IMR-90 (cell line): ENCODE data around the gene CNBD2. TPM values are rescaled to one million over a fixed set of nuclear protein-coding genes. Genes with fewer than 3 reads are reported as not detected.

Experiments used
- ATAC-seq: fragments of 200-7000 bp; cut with Tn5 transposase; 2 replicates; pipeline ENCODE4 v1.9.1; 2020; ENCODE audit warnings: low read depth, mild to moderate bottlenecking, moderate library complexity
- BruUV-seq: library from RNA; stranded (reverse); fragments of 400-500 nt; replicated peaks from 2 replicates; lab custom pipeline; 2021; lab: Mats Ljungman, UMichigan
- CTCF ChIA-PET: fragments of 300-600 bp; formaldehyde crosslinking; extraction: SDS; loops from one replicate; lab custom pipeline; 2021; ENCODE audit warnings: antibody characterized with exemption; lab: Yijun Ruan, JAX
- POLR2A ChIA-PET: fragments of 300-600 bp; sonication (Branson Sonifier 250); formaldehyde crosslinking; loops from one replicate; lab custom pipeline; 2022; ENCODE audit warnings: antibody characterized with exemption; ENCODE audit not compliant: unreplicated experiment; lab: Charles Lee
- DNase-seq: peaks from one replicate; pipeline ENCODE4 v3.0.0; 2013
- H2AFZ ChIP-seq: replicated peaks from 2 replicates; pipeline ENCODE3; 2013; ENCODE audit warnings: low read length, mild to moderate bottlenecking; ENCODE audit not compliant: poor library complexity
- H2AK5ac ChIP-seq: 2 replicates; pipeline ENCODE4 v1.6.1; 2013; ENCODE audit warnings: low read depth, low read length, inconsistent platforms
- H2AK9ac ChIP-seq: replicated peaks from 2 replicates; pipeline ENCODE3; 2013; ENCODE audit warnings: mild to moderate bottlenecking, low read depth, low read length, moderate library complexity; ENCODE audit not compliant: poor library complexity
- H2BK120ac ChIP-seq: 2 replicates; pipeline ENCODE4 v1.6.1; 2013; ENCODE audit warnings: low read depth, low read length, inconsistent platforms
- H2BK15ac ChIP-seq: 3 replicates; pipeline ENCODE4 v1.6.1; 2013; ENCODE audit warnings: low read depth, low read length, inconsistent platforms
- H2BK20ac ChIP-seq: 2 replicates; pipeline ENCODE4 v1.6.1; 2013; ENCODE audit warnings: low read depth, mild to moderate bottlenecking, inconsistent platforms, low read length, moderate library complexity
- H2BK5ac ChIP-seq: 2 replicates; pipeline ENCODE4 v1.6.1; 2013; ENCODE audit warnings: mild to moderate bottlenecking, low read depth, low read length, inconsistent platforms; ENCODE audit not compliant: poor library complexity, severe bottlenecking
- H3K14ac ChIP-seq: replicated peaks from 2 replicates; pipeline ENCODE4 v1.6.1; 2013; ENCODE audit warnings: low read depth, low read length, inconsistent platforms
- H3K18ac ChIP-seq: 2 replicates; pipeline ENCODE4 v1.6.1; 2013; ENCODE audit warnings: low read depth, low read length, control low read depth
- H3K23ac ChIP-seq: 2 replicates; pipeline ENCODE4 v1.6.1; 2013; ENCODE audit warnings: low read depth, low read length, inconsistent platforms
- H3K27ac ChIP-seq: 2 replicates; pipeline ENCODE4 v1.5.1; 2013; ENCODE audit warnings: mild to moderate bottlenecking, control low read depth, low read length; ENCODE audit not compliant: insufficient read depth
- H3K27me3 ChIP-seq: 2 replicates; pipeline ENCODE4 v1.6.1; 2013; ENCODE audit warnings: low read length; ENCODE audit not compliant: control insufficient read depth, insufficient read depth
- H3K36me3 ChIP-seq: 2 replicates; pipeline ENCODE4 v1.6.1; 2013; ENCODE audit warnings: low read length, mixed read lengths; ENCODE audit not compliant: control insufficient read depth, insufficient read depth
- H3K4ac ChIP-seq: 2 replicates; pipeline ENCODE4 v1.6.1; 2013; ENCODE audit warnings: low read depth, low read length, inconsistent platforms
- H3K4me1 ChIP-seq: 2 replicates; pipeline ENCODE4 v1.6.1; 2013; ENCODE audit warnings: low read length, mixed read lengths; ENCODE audit not compliant: control insufficient read depth, insufficient read depth
- H3K4me2 ChIP-seq: 2 replicates; pipeline ENCODE4 v1.6.1; 2013; ENCODE audit warnings: low read depth, mild to moderate bottlenecking, control low read depth, low read length, moderate library complexity
- H3K4me3 ChIP-seq: 2 replicates; pipeline ENCODE4 v1.5.1; 2013; ENCODE audit warnings: low read depth, mild to moderate bottlenecking, control low read depth, low read length, moderate library complexity; ENCODE audit not compliant: insufficient read depth
- H3K56ac ChIP-seq: 2 replicates; pipeline ENCODE4 v1.6.1; 2013; ENCODE audit warnings: low read length, inconsistent platforms; ENCODE audit not compliant: insufficient read depth; ENCODE audit errors: extremely low read depth
- H3K79me1 ChIP-seq, 2 experiments: 2 replicates each; pipeline ENCODE4 v1.6.1; 2013; ENCODE audit warnings: low read length in 2 of 2, inconsistent platforms in 1 of 2, low read depth in 1 of 2
- H3K9ac ChIP-seq: 2 replicates; pipeline ENCODE4 v1.6.1; 2013; ENCODE audit warnings: low read depth, low read length, control low read depth
- H3K9me1 ChIP-seq: 2 replicates; pipeline ENCODE4 v1.6.1; 2013; ENCODE audit warnings: low read length, inconsistent platforms; ENCODE audit not compliant: insufficient read depth
- H3K9me3 ChIP-seq: 2 replicates; pipeline ENCODE4 v1.6.1; 2013; ENCODE audit warnings: low read length; ENCODE audit not compliant: control insufficient read depth, insufficient read depth
- H4K20me1 ChIP-seq: 2 replicates; pipeline ENCODE4 v1.6.1; 2013; ENCODE audit warnings: low read length, inconsistent platforms; ENCODE audit not compliant: insufficient read depth
- H4K5ac ChIP-seq: 2 replicates; pipeline ENCODE4 v1.6.1; 2013; ENCODE audit warnings: mild to moderate bottlenecking, low read depth, low read length, control low read depth
- H4K8ac ChIP-seq, 2 experiments: 2 replicates each; pipeline ENCODE4 v1.6.1; 2013; ENCODE audit warnings: low read depth in 2 of 2, low read length in 2 of 2, control low read depth in 1 of 2, inconsistent platforms in 1 of 2
- H4K91ac ChIP-seq: 2 replicates; pipeline ENCODE4 v1.6.1; 2013; ENCODE audit warnings: low read depth, low read length, inconsistent platforms; ENCODE audit not compliant: insufficient read depth
- CHD1 ChIP-seq: IDR thresholded peaks from 2 replicates; pipeline ENCODE4 v1.6.1; 2012; ENCODE audit warnings: low read depth, low read length, improper control_type of control experiment
- WGBS, 2 experiments: methylation state at CpG; one replicate each; pipeline versions ENCODE4 v1.1.5 to v1.1.7; 2013; ENCODE audit warnings: missing lambda C conversion rate in 2 of 2; ENCODE audit not compliant: insufficient read length in 1 of 2; ENCODE audit errors: extremely low coverage in 2 of 2; 5-methylcytosine and 5-hydroxymethylcytosine counted together
- dilution Hi-C: fragments of 300-500 bp; cut with HindIII; formaldehyde crosslinking; loops from one replicate; pipeline ENCODE4 v1.14.3; 2018; ENCODE audit warnings: low sequenced_read_pairs; ENCODE audit not compliant: unreplicated experiment
- in situ Hi-C: fragments of 300-500 bp; cut with MboI; formaldehyde crosslinking; loops from 3 replicates; pipeline ENCODE4 v1.14.3; 2019; ENCODE audit warnings: low sequenced_read_pairs, inconsistent platforms, mixed read lengths
- intact Hi-C: fragments of 100-400 bp; cut with micrococcal nuclease; formaldehyde crosslinking; loops from 2 replicates; pipeline ENCODE4 v1.10.0; 2022
- polyA plus RNA-seq, 3 experiments: library from polyadenylated mRNA; depleted of rRNA; stranded (reverse); fragments of >200 nt; gene quantifications; 2 replicates each; pipeline ENCODE4 v1.2.3, GENCODE V29; 2012; ENCODE audit warnings: low replicate concordance in 1 of 3
- total RNA-seq: library from RNA; depleted of rRNA; stranded (reverse); fragments of >200 nt; gene quantifications from 2 replicates; pipeline ENCODE4 v1.2.3, GENCODE V29; 2012

CNBD2 gene
- total and polyA plus RNA-seq, 2 of the 4 experiments (the other 2 are of a cell fraction) = 0.90 to 1.7 TPM

GRCh38 chr20:35963878-35964277, 4.5 kb upstream of the CNBD2 start:
- Histone ChIP-seq H3K18ac (no peak overlapping the region), H4K8ac (no peak overlapping the region), H2BK20ac (no peak overlapping the region), H3K4me3 (no peak overlapping the region), H2BK120ac (no peak overlapping the region), H2AFZ (no peak overlapping the region), H2BK15ac (no peak overlapping the region), H3K14ac (no peak overlapping the region), H3K9ac (no peak overlapping the region), H3K4me1 (no peaks in the 10 kb centered on the region), H2BK5ac (no peak overlapping the region), H3K4ac (no peak overlapping the region), H3K56ac (no peak overlapping the region), H3K9me1 (no peaks in the 10 kb centered on the region), H2AK9ac (no peak overlapping the region), H4K91ac (no peak overlapping the region), H3K27me3 (peaks cover 27% of the 10 kb centered on the region), H3K9me3 (no peaks in the 10 kb centered on the region), H3K27ac (no peak overlapping the region), H3K4me2 (no peak overlapping the region), H3K79me1 (no peaks in the 10 kb centered on the region), H4K20me1 (no peaks in the 10 kb centered on the region), H4K5ac (no peak overlapping the region), H3K36me3 (no peaks in the 10 kb centered on the region), H2AK5ac (no peak overlapping the region), H3K23ac (no peak overlapping the region)
- ChIA-PET CTCF (interaction anchor here (1.2 kb wide), 1 partner anchor 10 kb away, joined by 7 read pairs; the partner anchor contains the start of gene SCAND1), POLR2A (interaction anchor here (0.7 kb wide), 1 partner anchor 348 kb away, joined by 3 read pairs; no protein-coding TSS in a partner anchor)
- intact Hi-C loops = no loop called here
- dilution Hi-C loops = no loop called here
- no peak for TF ChIP-seq CHD1
- WGBS, 2 experiments = 67% methylated on average over 1 of the region's 4 CpGs; no CpG with 5 or more reads in 1 of the 2 experiments
- no TSS peak for BruUV-seq
- DNase-seq = no peak
- no peak for ATAC-seq
- in situ Hi-C loops = no loop called here
